GM19372 (cell line): ENCODE measurements around the gene HLCS.

ENCODE experiments used
- ATAC-seq: cut with Tn5 transposase; IDR thresholded peaks from one replicate; pipeline ENCODE4 v1.9.1; 2021; ENCODE audit warnings: mild to moderate bottlenecking, low read depth, moderate library complexity; ENCODE audit not compliant: unreplicated experiment

The HLCS gene

DNA sequence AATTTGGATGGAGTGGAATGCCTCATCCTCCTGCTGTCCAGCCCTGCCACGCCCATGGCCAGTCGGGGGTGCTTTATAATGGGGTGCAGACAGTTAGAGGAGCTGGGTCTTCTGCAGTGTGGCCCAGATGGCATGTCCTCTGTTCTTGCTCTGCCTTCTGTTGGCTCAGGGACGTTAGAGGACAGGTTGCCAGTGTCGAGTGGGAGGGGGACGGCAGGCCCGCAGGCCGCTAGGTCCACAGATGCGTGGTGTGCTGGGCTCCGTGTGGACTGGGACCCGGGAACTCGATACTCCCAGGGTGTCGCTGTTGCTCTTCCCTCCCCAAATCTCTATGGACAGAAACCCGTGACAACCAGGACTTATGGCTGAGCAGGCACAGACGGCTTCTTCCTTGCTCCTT is 234.3 kb downstream of the HLCS start:
- ATAC-seq, result no peak

DNA sequence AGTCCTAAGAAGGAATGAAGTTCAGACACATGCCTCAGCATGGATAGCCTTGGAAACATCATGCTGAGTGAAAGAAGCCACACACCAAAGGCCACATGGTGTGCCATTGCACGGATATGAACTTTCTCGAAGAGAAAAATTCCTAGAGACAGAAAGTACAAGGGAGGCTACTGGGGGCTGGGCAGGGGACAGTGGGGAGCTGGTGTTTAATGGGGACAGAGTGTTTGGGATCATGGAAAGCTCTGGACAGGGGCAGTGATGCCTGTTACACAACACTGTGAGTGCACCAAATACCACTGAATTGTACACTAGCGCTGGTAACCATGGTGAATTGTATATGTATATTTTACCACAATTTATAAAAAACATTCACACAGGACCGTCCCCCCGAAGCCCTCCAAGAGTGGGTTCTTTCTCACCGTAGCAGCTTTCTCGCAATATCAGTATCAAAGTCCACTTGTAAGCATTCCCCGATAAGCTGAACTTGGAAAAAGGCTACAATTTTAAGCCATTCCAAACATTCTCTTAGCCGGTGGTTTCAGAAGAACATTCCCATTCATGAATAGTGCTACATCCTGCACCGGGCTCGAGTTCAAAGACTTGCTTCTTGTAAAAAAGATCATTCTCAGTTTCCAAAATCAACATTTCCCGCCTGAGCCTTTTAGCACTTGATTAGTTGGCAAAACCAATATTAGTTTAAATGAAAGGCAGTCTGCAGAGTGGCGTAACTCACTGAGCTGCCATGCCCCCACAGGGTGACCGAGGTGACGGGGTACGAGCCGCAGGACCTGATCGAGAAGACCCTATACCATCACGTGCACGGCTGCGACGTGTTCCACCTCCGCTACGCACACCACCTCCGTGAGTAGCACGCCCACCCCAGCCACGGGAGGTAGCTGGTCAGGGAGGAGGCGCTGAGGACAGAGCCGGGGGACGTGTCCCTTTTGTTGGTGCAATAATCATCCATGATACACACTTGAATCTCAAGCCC is 235.9 kb downstream of the HLCS start:
- ATAC-seq, result no peak

DNA sequence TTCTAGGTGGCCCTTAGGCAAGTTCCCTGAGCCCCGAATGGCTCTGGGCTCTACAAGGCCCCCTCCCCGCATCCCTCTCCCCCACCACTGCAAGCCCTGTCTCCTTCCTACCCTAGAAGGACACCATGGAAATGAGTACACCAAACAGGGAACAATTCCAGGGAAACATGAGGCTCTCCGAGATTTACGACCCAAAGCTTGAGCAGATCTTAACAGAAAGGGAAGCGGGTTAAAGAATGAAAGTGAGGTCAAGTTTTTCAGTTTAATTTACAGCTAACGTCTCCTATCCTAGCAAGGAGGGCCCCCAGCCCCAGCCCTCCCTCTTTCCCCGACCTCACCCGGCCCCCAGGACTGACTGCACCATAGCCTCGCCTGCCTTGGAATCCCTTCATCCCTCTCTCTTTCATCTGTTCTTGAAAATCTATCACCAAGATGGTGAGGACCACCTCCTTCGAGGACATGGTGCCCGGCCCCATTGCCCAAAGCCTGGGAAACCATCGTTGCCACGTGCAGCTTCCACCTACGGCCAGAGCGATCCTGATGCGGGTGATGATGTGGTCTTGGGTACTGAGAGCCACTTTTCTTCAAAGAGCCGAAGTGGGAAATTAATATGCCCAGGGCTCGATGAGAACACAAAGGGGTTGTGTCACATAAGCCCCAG is 237.0 kb downstream of the HLCS start:
- ATAC-seq, result no peak

DNA sequence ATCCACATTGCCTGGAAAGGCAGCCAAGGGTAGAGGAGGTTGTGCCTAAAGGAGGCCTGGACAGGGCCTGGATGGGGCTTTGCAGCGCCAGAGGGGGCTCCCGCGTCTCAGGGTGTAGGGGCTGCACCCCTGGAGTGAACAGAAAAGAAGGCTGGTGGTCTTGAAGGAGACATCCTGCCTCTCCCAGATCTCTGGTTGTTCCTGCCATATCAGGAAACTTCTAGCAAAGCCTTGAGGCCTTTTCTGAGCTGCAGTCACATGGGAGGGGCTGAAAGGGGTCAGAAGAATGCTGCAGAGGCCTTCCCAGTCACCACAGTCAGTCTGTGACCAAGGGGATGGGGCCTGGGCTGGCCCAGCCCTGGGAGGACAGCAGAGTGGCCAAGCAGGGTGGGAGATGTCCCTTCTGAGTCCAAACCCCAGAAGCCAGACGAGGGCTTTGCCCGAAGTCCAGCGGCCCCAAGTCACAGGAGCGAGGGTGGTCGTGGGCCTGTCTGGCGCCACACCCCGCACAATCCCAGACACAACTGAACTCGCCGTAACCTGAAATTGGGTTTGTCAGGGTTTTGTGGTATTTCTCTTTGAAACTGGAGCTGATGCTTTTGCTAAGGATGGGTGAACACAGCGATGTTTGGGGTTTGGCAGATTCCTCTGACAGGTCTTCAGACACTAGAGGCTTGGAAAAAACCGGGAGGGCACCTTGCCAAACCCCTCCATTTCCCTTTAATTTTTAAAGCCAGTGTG is 237.9 kb downstream of the HLCS start:
- ATAC-seq, result no peak

DNA sequence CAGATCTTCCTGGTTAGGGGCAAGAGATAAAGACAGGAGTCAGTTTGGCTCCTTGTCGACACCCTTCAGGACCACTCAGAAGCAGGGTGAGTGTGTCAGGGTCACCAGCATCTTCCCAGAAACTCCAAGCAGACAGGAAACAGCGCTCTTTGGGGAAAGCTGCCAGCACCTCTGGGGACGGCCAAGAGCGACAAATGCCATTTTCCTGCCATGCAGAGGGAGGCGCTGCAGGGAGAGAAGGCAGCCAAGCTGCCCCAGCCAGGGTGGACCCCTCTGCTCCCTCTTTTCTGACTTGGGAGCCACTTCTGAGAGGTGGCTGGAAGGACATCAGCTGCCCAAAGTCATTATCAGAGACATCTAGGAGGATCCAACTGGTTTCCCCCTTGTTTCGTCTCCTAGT is 238.6 kb downstream of the HLCS start:
- ATAC-seq, result no peak

DNA sequence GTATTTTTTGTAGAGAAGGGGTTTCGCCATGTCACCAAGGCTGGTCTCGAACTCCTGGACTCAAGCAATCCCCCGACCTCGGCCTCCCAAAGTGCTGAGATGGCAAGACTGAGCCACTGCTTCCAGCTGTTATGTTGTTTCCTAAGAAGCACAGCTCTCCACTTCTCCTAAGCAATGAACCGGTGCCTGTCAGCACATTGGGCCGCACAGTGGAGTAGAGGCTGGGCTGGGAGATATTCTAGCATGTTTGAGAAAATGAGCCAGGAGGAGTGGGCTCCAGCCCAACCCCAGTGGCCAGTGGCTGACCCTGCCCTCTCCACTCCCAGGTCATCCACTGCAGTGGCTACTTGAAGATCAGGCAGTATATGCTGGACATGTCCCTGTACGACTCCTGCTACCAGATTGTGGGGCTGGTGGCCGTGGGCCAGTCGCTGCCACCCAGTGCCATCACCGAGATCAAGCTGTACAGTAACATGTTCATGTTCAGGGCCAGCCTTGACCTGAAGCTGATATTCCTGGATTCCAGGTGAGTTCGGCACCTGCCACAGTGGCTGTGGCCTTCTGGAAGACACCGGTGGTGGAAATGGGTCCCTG is 240.6 kb downstream of the HLCS start:
- no peak for ATAC-seq

DNA sequence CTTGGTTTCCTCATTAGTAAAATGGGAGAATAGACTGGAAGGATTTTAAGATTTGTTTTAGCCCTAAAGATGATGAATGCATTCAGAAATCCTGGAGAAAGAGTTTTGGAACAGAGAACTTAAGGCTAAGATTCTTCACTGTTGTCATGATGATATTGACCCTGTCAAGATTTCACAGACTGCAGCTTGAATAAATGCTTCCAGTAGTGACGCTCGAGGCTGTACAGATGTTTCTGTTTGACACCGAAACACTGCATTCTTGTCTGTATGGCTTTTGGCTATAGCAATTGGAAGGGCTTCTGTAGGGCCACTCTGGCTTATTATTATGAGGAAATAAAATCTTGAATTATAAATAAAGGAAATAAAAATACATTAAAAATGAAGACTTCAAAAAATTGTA is 241.8 kb downstream of the HLCS start:
- ATAC-seq, result no peak

DNA sequence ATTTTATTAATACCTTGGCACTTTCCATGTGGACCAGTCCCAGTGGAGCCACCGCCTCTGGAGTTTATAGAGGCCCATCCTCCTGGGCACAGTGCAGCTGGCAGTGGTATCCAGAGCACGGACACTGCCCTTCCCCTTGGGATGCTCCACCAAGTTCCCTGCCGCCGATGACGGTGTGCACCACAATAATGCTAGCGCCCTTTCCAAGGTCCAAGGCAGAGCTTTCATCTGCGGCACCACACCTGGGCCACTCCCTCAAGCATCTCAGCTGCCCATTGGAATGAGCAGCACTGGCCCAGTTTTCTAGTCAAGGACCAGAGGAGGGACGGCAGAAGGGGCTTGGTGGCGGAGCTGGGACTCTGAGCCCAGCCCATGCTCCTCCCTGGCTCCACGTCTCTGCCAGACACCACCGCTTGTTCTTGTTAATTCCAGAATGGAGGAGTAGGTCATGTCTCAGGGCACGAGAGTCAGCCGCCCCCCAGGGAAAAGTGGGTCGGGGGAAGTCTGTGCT is 243.0 kb downstream of the HLCS start:
- no peak for ATAC-seq

DNA sequence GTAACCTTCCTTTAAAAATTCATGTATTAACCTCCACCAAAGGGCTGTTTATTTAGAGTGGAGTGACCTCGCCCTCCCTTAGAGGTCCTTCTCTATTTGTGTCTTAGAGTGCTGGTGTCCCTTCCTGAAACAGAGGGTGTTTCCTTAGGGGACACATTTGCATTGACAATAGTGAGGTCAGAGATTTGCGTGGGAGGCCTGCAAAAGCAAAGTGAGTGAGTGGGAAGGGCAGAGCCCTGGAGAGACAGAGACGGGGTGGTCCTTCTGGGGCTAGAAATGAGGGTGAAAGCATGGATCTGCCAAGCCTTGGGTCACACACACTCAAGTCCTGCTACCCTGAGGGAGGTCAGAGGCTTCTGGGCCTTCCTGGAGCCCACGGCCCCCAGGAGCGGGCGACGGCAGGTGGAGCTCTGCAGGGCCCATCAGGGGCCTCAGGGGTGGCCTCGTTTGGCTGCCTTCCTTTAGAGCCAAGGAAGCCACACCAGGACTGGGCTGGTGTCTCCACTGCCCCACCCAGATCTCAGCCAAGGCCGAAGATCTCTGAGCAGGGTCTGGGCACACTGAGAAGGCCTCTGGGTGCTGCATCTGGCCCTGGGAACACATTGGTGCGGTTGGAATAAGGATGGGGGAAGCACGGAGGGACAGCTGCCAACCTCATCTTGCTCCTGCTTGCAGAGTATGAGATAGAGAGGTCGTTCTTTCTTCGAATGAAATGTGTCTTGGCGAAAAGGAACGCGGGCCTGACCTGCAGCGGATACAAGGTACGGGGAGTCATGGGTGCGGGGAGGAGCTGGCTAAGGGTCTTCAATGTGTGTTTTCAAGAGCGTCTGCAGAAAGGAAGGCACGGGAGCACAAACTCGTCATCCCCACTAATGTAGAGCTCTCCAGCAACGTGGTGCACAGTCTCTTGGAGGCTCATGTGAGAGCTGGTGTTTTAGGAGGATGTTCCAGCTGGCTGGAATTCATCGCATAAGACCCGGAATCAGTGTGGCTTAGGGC is 243.8 kb downstream of the HLCS start:
- ATAC-seq, result no peak

DNA sequence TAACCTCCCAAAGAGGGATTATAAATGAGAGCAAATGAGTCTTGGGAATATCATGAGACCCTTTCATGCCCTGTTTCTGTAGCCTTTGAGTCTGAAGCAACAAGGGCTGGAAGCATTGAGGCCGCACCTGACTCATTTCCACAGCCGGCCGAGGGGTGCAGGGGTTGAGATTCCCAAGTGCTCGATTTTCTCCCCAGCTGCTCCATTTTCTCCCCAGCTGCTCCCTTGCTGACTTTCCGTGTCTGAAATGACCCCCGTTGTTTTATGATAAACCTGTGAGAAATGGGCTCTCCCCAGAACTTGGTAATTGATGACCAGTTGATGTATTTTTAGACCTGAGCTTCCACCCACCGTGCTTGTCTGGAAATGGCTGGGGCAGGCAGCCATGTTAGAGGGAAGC is 244.7 kb downstream of the HLCS start:
- no peak for ATAC-seq

DNA sequence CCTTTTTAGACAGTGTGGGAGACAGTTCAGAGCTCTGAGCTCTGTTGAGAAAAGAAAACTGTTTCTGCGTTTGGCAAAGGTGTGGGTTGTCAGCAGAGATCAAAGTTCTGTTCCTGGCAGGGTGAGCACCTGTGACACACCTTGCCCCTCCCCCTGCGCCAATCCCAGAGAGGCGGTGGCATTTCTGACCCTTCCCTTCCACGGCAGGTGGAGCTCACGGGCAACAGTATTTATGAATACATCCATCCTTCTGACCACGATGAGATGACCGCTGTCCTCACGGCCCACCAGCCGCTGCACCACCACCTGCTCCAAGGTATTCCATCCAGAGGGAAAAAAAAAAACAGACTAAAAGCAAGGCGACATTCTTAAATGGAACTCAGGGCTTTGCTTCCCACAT is 246.9 kb downstream of the HLCS start:
- no peak for ATAC-seq

DNA sequence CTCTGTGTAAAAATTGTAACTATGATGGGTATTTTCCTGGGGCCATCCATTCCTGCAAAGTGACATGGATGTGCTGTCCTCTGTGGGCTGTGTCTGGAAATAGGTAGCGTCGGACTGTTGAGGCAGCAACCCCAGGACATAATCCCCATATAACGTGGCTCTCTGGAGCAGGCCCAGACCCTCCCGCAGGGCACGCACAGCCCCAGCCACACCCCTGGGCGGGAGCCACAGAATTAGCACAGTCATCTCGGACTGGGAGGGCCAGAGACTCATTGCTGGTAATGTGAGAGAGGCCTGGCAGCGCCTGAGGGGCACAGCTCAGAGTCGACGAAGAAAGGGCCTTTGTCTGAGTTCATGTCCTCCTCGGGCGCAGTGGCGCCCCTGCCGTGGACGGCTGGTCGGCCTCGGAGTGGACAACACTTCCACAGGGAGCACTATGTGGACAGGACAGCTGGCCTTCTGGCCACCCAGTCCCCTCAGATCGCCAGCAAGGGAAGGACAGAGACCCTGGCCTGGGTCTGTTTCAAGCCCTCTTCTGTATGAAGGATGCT is 247.4 kb downstream of the HLCS start:
- ATAC-seq, result no peak

DNA sequence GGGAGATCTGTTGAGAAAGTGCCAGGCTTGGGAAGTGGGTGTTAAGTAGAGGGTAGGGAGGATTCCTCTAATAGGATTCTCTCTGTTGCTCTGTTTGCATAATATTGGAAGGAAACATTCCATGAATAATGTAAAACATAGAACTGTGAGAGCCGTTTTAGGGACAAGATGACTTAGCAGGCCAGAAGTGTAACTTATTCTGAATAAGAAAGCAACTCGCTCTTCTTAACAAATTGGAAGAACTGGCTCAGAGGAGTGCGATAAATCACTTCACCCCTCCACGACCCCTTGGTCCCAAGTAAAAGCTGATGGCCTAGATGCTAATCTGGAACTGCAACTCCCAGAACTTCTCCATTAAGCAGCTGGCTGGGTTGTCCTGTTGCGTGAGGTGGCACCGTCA is 248.5 kb downstream of the HLCS start:
- ATAC-seq, result no peak

DNA sequence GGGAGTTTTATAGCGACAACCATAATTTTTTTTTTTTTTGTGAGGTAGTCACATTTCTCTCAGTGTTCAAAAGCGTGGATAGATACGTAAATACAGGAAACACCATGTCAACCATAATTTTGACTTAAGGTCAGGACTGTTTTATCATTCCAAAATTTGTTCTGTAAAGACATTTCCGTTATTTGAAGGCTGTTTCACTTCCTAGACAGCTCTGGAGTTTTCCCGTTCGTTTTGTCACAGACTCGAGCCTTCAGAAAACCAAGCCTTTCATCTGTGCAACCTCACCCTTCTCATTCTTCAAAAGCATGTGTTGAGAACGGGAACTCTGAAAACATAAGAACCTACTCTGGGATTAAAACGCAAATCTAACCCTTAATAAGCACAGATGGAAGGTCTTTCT is 249.6 kb downstream of the HLCS start:
- ATAC-seq, result no peak

DNA sequence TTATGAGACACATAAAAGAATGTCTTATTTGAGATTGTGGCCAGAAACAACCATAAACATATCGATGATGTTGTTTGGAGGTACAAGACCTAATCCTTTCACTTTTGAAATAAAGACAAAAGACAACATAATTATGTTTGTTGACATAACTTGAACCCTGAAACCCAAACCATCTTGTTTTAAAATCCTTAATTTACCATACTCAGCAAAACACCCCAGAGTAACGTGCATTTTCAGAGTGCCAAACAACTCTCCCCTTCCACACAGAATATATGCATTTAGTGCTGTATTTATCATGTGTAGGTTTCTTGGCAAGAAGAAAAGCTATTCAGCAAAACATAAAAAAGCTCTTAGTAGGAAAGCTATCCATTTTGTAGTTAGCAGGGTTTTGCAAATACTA is 250.1 kb downstream of the HLCS start:
- no peak for ATAC-seq

DNA sequence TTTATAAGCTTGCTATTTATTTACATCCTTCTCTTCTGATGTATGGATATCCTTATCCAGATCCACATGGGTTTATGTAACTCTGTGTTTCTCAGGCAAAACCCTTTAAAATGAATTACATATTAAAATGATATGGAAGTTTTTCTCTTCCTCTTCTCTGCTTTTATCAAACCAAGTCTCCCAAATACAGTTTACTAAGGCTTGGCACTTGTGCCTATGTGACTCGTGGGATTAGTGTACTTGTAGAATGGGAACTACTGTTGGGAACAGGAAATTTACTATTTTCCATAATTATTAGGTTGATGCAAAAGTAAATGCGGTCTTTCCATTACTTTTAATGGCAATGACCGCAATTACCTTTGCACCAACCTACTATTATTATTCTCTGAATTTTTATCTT is 252.7 kb downstream of the HLCS start:
- no peak for ATAC-seq

DNA sequence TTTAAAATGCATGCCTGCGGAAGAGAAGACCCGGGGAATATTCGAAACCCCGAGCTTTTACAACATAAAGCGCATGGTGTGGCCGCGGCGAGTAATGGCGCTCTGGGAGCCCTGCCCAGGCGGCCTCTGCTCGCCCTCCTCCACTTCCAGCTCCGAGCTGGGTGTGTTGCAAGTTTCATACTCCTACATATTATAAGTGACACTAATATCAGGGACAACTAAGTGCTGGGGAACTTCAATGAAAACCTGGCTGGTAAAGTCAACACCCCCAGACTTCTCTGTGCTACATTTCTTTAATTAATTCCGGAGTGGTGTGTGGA is 255.8 kb downstream of the HLCS start:
- no peak for ATAC-seq

DNA sequence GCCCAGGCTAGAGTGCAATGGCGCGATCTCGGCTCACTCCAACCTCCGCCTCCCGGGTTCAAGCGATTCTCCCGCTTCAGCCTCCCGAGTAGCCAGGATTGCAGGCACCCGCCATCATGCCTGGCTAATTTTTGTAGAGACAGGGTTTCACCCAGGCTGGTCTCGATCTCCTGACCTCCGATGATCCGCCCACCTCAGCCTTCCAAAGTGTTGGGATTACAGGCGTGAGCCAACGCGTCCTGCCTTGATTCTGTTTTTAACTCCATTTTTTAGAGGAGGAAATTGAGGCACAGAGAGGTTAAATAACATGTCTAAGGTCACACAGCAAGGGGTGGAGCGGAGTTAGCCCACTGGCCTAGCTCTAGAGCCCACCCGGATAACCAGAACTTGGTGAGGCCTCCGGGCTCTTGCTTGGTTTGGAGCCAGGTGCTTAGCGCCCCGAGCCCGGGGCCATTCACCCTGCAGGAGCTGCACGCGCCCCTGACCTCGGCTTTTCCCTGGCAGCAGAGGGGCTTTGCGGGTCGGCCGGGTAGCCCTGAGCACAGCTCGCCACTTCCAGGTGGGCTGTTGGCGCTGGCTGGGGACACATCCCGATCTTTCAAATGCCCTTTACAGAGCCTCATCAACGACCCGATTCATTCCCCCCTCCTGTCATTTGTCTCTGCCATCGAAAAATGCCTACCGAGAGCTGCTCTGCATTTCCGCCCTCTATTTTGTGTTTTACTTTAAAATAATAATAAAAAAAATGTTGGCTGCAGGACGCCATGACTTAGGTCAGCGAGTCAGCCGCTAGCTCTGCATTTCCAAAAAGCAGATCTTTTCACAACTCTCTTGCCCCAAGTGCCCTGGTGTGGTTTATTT is 256.4 kb downstream of the HLCS start:
- ATAC-seq, result no peak
